GM19193 (cell line): ENCODE results near the gene CDK10.
A peak's percentile ranks its signal among the peaks of the same experiment; 100 is the strongest.

Experiments used
- POLR2A ChIP-seq: IDR thresholded peaks from 4 replicates; pipeline ENCODE4 v1.6.1; 2011; ENCODE audit not compliant: insufficient read depth, insufficient read length; ENCODE audit errors: extremely low read depth

Gene CDK10, protein sequence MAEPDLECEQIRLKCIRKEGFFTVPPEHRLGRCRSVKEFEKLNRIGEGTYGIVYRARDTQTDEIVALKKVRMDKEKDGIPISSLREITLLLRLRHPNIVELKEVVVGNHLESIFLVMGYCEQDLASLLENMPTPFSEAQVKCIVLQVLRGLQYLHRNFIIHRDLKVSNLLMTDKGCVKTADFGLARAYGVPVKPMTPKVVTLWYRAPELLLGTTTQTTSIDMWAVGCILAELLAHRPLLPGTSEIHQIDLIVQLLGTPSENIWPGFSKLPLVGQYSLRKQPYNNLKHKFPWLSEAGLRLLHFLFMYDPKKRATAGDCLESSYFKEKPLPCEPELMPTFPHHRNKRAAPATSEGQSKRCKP

DNA sequence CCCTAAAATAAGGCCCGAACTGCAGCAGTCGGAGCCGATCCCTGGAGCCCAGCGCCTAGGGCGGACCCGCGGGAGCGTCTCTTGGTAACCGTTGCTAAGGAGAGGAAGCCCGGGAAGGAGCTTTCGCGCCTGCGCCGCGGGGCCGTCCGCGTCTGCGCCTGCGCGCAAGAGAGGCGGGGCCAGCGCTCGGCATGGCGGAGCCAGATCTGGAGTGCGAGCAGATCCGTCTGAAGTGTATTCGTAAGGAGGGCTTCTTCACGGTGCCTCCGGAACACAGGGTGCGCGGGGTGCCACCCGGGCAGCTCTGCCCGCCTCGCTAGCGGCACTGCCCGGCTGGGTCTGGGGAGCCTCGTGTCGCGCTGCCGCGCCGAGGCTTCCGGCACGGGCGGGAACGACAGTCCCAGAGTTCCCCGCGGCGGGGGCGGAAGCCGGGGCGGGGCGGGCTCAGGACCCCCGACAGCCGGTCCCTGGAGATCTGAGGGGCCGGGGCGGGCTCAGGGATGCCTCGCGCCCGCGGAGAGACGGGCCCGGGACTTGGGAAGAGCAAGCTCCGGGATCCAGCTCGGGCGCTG is at the start of gene CDK10:
TSS of gene CDK10 (plus strand) at position 170 of the 572 bp plus-strand sequence. CDS start at position 192, 22 bp downstream.
- peak; percentile 95 for TF ChIP-seq POLR2A

DNA sequence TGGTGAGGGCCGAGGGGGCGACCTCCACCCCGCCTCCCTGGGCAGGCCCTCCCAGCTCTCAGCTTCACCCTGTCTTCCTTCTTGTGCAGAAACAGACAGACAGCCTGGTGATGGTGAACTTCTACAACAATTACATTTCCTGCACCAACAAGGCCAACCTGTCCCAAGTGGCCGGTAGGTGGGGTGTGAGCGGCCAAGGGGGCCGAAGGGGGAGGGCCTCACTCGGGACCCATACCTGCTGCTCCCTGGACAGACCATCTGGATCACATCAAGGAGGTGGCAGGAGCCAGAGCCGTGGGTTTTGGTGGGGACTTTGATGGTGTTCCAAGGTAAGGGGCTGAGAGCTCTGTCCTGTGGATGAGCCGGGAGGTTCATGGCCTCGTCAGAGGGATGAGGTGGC is 49.1 kb upstream of the CDK10 start:
- TF ChIP-seq POLR2A, result no peak

DNA sequence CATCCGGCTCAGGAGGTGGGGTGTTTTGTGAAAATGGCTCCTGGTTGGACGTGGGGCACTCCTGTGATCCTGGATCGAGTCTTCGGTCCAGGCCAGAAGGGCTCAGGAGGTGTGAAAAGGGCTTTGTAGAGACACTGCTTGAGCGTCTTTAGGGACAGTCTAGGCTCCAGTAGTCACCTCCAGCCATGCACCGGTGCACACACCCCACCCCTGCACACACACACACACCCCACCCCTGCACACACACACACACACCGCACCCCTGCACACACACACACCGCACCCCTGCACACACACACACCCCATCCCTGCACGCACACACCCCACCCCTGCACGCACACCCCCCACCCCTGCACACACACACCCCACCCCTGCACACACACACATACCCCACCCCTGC is 48.0 kb upstream of the CDK10 start:
- TF ChIP-seq POLR2A, result no peak

DNA sequence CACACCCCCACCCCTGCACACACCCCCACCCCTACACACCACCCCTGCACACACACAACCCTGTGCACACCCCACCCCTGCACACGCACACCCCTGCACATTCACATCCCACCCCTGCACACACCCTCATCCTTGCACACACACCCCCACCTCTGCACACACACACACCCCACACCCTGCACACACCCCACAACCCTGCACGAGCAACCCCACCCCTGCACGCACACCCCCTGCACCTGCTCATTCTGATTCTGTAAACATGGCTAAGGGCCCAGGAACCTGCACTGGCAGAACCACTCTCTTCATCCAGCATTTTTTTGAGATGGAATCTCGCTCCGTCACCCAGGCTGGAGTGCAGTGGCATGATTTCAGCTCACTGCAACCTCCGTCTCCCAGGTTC is 47.1 kb upstream of the CDK10 start:
- TF ChIP-seq POLR2A, result no peak

DNA sequence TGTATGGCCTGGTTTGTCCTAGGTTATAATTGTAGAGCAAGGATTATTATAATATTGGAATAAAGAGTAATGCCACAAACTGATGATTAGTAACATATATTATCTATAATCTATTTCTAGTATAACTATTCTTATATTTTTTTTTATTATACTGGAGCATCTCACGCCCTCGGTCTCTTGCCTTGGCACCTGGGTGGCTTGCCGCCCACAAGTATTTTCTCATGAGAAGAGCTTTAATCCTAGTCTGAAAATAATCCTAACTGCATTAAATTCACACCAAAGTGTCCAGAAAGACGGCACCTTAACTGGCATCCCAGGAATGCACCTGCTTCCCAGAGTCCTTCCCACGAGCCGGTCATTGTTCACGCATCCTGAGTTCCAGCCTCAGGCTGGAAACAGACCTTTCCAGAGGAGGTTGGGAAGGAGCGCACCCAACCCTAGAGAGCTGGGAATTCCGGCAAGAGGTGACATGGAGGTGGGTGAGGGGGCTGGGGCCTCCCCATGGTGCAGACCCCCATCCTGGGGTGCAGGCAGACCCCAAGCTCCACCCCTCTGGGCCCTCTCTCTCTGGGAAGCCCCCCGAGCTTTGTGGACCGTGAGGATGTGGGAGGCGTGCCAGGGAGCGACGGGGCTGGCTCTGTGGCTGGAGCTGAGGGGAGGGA is 44.9 kb upstream of the CDK10 start:
- no peak for TF ChIP-seq POLR2A

DNA sequence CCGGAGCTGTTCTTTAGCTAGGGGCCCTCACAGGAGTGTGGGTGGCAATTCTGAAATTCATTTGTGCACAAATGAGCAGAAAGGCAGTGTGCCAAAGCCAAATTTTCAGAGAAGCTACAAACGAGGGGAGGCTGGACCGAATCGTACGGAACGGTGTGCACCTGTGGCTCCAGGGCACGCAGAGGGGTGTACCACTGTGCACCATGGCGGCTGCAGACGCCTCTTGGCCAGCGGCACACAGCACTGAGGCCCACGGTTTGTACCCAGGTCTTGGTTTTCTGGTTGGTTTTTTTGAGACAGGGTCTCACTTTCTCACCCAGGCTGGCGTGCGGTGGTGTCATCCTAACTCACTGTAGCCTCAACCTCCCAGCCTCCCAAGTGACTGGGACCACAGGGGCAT is 43.9 kb upstream of the CDK10 start:
- no peak for TF ChIP-seq POLR2A

DNA sequence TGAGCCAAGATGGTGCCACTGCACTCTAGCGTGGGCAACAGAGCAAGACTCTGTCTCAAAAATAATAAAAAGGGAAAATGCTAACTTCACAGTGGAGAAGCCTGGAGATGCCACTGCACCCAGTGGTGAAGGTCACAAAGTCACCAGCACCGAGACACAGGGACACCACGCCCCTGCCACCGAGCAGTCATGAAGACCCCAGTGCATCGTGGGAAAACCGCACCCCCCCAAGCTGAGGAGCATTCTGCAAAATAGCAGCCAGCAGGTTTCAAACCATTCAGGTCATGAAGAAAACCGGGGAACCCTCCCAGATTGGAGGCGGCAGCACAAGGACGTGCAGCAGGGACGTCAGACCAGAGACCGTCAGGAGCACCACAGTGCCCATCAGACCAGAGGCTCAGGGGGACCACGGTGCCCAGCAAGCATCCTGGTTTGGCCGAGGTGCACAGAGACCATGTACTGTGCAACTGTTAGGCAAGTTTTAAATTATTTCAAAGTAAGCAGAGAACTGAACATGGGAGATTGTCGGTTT is 42.7 kb upstream of the CDK10 start:
- no peak for TF ChIP-seq POLR2A

DNA sequence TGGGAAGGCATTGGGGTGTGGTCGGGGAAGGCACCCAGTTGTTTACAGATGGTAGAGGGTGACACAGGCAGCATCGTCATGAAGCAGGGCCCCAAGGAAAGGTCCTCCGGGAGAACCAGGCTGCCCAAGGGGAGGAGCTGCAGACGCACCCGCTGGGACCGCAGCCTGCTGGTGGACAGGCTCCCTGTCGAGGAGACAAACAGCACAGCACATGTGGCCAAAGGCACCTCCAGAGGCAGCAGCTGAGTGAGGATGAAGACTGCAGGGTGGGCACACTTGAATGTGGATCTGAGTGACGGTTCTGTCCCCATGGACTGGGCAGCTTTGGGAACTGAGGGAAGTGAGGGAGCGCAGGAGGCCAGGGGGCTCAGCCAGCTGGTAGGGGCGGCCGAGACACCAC is 41.4 kb upstream of the CDK10 start:
- TF ChIP-seq POLR2A, result no peak

DNA sequence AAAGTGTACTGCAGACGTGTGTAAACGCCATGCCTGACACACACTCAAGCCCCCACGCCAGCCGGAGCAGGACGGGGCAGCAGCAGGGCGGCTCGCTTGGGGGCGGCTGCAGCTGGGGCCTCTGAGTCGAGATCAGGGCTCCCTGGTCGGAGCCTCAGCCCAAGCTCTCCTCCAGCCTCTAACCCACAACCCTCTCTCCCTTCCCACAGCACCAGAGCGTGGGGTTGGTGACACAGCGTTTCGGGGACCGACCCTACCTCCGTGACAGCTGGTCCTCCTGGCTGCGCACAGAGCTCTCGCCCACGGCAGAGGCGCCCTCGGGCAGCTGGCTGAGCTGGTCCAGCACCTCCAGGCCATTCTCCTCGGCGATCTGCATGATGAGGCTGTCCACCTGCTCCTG is 40.2 kb upstream of the CDK10 start:
- no peak for TF ChIP-seq POLR2A

DNA sequence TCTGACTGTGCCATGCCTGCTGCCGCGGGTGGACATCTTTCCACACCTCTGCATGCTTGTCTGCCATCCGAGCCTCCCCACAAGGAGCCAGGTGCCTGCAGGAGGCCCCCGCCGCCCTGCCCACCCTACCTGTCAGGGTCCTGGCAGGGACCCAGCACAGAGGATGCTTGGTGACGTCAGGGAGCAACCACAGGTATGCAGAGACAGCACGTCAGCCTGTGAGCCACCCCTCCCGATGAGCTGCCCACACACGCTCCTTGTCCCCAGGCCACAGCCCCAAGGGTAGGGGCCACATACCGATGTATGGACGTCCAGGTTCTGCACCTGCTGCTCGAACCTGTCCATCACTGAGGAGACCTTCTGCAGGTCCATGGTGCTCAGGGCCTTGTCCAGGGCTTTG is 39.6 kb upstream of the CDK10 start:
- TF ChIP-seq POLR2A, result no peak

DNA sequence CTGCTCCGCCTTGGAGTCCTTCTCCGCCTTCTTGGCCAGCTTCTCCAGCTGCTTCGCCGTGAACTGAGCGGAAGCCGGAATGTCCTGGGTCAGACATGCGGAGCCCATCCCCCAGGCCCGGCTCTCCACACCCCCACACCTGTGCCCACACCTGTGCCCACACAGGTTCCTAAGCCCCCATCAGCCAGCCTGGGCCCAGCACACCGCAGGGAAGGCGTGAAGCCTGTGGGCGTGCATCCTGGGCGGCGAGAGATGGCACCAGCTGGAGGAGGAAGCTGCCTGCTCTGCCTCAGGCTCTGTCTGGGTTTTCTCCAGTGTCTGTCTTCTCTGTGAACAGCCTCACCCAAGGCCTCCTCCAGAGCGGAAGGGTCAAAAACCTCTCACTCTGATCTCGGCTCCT is 34.9 kb upstream of the CDK10 start:
- no peak for TF ChIP-seq POLR2A

DNA sequence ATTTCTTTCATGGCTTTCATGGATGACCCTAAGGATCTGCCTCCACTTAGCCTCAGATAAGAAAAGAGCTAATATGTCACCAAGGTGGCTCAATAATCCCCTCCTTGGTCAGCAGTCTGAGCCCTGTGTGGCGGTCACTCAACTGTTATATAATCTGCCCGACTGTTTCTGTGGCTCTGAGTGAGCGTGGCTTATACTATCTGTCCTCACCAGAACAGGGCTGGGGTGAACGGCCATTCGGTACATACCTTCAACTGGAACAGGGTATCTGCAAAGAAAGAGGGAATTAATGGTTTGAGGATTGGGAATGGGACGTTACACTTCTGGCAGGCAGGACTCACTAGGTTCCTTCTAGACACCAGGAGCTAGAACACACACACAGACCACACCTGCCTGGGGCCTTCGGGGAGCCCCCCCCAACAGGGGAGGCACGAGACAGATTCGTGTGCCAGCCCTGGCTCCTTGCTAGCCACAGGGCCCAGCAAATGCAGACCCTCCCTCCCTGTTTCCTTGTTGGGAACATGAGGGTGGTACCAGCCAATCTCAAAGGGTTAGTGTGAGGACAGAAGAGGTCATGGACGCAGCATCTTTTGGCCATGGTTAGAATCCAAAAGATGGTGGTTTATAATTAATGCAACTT is 32.7 kb upstream of the CDK10 start:
- TF ChIP-seq POLR2A, result no peak

DNA sequence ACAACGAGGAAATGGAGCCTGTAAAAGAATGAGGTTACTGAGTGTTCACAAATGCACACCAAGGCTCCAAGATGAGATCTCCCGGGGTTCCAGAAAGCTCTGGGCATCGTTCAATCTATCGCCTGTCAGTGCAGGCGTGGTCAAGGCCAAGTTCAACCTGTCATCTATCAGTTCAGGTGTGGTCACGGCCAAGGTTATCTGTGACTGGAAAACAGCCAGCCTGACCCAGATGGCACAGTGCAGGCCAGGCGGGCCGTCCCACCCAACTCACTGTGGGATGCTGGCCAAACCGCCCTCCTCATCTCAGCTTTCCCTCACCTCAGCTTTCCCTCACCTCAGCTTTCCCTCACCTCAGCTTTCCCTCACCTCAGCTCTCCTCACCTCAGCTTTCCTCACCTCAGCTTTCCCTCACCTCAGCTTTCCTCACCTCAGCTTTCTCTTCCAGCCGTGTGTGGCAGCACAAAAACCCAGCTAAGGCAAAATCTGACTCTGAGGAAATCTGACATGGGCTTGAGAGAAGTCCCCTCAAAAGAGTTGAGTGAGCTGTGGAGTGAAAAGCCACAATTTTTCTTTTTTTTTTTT is 31.3 kb upstream of the CDK10 start:
- no peak for TF ChIP-seq POLR2A

DNA sequence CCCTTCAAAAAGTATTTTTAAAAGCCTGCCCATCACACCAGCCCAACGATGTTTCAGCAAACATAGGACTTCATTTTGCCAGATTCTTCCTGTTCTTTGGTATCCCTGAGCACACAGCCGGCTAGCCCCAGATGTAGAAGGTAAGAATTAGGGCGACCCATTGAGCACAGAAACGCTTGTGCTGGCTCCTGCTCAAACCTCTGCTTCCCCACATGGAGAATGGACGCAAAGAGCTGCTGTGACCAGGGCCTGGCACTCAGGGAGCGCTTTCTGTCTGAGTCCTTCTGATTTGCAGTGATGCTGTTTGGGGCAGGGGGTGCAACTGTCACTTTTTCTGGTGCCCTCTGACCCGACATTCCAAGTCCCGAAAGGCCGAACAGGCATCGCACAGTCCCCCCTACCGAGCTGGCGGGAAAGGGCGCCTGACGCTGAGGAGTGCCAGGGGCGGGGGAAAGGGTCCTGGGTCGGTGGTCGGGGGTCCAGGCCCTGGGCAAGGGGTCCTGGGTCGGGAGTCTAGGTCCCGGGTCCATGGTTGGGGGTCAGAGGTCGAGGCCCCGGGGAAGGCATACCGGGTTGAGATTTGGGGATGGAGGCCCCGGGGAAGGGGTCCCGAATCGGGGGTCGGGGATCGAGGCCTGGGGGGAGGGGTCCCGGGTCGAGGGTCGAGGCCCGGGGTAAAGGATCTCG is 29.9 kb upstream of the CDK10 start:
- TF ChIP-seq POLR2A, result no peak
